ENCODE results near the gene IL34.

IL34 gene

GRCh38 chr16:70689035-70689969 lies 42.9 kb downstream of the IL34 start:
- no peak for DNase-seq (ENCODE audit: low spot score)

- DNase-seq (ENCODE audit: low spot score): no peak
Observed at GRCh38 chr16:70689970-70690891, 43.9 kb downstream of the IL34 start.

DNA sequence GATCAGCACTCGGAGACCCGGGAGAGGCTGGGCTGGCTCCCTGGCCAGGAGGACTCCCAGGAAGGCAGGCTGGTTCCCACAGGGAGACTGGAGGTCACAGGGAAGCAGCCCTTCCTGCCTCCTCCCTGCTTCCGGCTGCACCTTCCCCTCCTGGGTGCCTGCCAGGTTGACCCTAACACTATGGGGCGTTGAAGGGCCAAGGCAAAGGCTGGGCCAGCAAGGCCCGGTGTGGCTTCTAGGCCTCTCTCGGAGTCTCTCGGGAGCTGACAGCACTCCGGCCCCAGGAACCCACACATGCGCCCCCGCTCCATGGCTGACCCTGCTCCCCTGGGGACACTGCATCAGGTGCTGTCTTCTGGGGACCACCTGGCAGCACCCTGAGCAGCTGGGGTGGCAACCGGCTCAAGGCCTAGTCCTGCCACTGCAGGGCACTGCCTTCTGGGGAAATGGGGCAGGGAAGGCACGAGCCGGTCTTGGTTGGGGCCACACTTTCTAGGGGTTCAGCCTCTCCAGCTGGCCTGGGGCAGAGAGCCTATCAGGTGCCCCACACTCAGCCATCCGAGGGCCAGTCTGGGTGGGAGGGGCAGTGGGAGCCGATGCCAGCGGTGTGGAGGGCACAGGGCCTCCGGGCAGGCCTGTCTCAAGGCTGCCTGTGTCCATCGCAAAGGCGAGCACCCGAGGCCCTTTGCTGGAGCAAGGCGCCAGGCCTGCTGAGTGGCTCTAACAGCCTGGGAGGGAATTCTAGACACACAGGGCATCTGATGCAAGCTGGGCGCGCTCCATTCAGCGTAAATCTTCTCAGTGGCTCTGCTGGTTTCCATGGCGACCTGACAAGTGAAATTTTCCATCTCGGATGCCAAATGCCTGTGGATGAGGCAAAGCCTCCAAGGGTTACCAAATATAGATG lies 45.1 kb downstream of the IL34 start:
- peak; percentile 99 for DNase-seq (ENCODE audit: low spot score)

DNA sequence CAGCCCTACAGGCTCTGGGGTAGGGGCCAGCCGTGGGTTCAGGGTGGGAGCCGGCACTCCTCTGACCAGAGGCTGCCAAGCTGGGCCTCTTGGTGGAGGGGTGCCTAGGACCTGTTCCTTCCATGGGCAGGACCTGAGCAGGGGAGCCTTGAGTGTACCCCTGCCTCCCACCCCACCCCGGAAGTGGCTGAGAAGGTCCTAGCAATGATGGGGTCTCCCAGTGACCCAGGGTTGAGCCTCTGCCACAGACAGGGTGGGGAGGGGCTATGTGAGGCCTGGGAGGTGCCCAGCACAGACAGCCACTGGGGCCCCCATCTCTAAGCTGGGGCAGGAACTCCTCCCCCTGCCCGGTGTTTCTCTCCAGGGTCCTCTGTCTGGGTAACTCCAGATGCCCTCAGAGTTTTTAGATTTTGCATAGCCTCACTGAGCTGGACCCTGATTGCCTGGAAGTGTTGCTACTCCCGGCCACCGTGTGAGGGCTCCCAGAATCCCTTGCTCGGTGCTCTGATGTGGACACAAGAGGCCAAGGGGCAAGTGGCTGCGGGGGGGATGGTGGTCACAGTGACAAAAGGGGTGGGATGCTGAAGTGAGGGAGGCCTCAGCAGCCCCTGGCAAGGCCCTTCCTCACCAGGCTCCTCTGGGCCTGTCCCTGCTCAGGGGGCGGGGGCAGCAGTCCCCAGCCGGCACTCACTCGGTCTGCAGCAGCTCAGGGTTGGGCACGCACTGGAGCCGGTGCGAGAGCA lies 45.9 kb downstream of the IL34 start:
- DNase-seq (ENCODE audit: low spot score): no peak

GRCh38 chr16:70692873-70693671 lies 46.7 kb downstream of the IL34 start:
- peak; percentile 60 for DNase-seq (ENCODE audit: low spot score)

GRCh38 chr16:70694088-70694867 lies 47.9 kb downstream of the IL34 start:
- DNase-seq (ENCODE audit: low spot score): no peak

DNA sequence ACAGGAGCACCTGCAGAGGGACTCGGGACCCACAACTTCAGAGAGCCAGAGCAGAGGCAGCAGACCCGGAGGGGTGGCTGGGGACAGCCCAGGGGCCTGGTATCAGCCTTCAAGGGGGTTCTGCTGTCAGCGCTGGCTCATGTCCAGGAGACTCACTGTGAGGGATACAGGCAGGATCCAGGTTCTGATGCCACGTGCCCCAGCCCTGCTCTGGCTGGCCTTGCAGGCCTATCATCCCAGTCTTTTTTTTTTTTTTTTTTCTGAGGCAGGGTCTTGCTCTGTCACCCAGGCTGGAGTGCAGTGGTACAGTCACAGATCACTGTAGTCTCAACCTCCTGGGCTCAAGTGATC lies 48.5 kb downstream of the IL34 start:
- peak; percentile 66 for DNase-seq (ENCODE audit: low spot score)

DNA sequence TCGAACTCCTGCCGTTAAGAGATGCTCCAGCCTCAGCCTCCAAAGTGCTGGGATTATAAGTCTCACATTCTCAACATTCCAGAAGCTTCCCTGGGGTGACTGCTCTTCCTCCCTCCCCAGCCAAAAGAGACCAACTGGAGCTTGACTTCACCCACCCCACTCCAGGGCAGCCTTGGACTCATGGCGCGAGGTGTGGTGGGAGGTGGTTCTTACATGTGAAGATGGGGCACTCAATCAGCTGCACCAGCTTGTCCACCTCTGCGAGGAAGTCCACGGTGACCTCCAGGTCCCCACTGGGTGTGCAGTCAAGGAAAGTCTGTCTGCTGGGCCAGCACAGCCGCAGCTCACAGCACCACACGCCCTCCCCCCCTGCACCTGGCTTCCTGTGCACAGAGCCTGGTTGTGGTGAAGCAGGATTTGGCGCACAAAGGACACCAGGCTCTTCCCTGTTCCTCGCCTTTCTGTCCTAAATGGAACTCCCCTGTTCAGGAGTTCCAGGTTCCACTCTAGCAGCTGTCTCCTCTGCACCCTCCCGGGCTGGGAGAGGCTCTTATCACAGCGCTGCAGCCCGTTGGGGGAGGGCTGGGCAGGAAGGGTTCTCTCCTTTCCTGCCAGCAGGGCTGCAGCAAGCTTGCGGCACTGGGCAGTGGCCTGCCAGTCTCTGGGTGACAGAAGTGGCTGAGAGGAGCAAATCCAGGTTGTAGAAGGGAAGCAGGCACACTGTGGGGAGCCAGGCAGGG lies 49.1 kb downstream of the IL34 start:
- no peak for DNase-seq (ENCODE audit: low spot score)

- DNase-seq (ENCODE audit: low spot score): no peak
Observed at GRCh38 chr16:70696355-70696754, 50.0 kb downstream of the IL34 start.

GRCh38 chr16:70696952-70697593 lies 50.7 kb downstream of the IL34 start:
- DNase-seq (ENCODE audit: low spot score): no peak

- DNase-seq (ENCODE audit: low spot score): no peak
Observed at GRCh38 chr16:70697594-70698170, 51.3 kb downstream of the IL34 start.

DNA sequence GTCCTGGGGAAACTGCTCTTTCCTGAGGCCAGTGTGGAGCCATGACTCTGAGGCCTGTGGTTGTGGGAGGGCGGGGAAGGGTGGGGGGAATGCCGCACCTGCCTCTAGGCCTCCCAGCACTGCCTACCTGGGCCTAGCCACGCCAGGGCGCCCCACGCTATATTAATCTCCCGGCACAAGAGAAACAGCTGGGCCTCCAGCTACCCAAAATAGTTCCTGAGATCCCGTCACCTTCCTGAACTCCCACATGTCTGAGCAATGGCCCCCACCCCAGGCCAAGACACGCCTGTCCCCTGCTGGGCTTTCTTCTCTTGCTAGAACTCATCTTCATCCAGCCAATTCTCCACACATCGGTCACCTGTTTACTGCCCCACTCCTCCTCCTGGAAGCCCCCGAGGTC lies 52.5 kb downstream of the IL34 start:
- DNase-seq (ENCODE audit: low spot score): no peak

DNA sequence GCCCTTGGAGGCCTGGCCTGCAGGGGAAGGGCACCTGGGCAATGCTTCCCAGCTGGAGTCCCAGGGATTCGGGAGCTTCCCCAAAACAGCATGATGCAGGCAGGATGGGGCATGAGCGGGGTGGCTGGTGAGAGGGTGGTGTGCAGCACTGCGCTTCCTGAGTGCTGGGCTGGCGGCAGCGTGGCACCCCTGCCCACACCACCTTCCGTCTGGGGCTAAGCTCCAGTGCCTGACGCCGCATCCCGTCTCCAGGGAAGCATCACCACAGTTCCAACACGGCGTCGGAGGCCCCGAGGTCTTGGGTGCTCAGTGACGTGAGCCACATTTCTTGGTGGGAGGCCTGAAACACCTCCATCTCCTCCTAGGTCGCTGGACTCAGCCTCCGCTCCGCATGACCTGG lies 53.3 kb downstream of the IL34 start:
- no peak for DNase-seq (ENCODE audit: low spot score)

DNA sequence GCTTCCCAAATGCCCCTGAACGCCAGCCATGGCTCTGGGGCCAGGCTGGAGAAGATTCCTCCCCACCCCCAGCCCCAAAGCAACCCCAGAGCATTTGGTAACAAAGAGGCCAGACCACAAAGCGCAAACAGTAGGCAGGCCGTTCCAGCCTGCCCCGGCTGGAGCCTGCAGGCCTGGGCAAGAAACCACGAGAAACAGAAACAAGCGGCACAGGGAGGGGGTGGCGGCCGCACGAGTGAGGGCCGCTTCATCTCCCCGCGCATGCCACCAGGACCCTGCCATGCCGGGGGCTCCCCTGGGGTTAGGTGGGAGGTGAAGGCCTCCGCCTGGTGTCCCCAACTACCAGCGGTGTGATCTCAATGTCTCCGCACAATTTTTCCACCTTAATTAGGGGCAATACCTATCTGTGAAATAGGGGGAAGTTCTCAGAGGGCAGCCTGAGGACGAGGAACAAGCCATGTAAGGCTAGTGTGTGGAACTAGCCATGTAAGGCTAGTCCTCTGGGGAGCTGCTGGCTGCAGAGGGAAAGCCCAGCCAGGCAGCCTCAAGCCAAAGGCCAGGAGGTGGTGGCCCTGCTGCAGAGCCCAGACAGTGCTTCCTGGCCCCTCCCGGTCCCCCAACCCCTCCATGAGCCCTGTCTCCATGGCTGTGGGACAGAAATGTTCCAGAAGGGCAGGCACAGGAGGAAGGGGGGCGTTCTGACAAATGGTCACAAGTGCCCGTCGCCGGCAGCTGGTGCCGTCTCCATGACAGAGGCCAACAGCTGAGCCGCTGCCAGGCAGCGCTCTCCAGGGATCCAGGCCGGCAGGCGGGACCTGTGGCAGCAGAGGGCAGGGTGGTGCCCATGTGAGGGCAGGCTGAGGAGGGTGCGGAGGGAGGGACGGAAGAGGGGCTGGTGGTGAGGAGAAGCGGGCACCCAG lies 54.0 kb downstream of the IL34 start:
- DNase-seq (ENCODE audit: low spot score): peak; percentile 27

DNA sequence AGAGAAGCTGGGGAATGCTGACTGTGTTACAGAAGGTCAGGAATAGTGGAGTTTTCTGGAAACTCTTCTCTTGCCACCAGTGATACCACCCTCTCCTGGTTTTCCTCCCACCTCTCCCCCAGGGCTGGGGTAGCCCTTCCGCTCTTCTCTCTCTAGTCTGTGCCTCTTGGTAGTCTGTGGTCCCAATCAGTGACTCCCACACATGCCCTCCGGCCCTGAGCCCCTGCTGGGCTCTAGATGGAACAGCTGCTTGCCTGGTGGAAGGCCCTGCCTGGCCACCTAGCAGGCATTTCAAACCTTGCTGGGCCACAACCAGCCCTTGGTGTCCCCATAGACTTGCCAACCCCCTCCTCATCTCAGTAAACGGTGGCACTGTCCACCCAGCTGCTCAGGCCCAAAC lies 54.7 kb downstream of the IL34 start:
- no peak for DNase-seq (ENCODE audit: low spot score)

GRCh38 chr16:70701596-70701995 lies 55.2 kb downstream of the IL34 start:
- DNase-seq (ENCODE audit: low spot score): no peak

DNA sequence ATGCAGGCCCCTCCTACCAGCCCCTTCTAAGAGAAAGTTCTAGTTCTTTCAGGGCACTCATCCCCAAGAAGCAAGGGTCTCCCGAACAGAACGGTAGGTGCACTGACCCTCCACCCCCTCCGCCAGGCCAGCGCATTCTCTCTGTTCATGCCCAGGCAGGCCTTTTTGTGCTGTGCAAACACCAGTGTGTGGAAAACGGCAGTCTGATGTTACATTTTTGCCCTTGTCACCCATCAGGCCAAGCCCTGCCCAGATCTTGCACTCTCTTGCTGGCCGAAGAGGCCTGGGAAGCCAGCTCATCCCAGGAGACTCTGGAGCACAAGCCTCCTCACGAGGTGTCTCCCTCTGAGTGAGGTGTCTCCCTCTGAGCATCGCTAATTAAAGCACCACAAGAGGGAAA lies 55.6 kb downstream of the IL34 start:
- no peak for DNase-seq (ENCODE audit: low spot score)

Measured in cerebellar cortex (tissue), 1 donor.